HG03520 (cell line): ENCODE measurements around the gene RPS6KA1.
A peak's percentile ranks its signal among the peaks of the same experiment; 100 is the strongest.
"Not testable (repeated sequence)": the region's sequence is repeated elsewhere in the genome, so short reads cannot be mapped to it uniquely, and the experiment has no call there.

ENCODE experiments used
- ATAC-seq: cut with Tn5 transposase; IDR thresholded peaks from one replicate; pipeline ENCODE4 v1.9.1; 2021; ENCODE audit warnings: mild to moderate bottlenecking, moderate library complexity; ENCODE audit not compliant: unreplicated experiment

RPS6KA1 gene

DNA sequence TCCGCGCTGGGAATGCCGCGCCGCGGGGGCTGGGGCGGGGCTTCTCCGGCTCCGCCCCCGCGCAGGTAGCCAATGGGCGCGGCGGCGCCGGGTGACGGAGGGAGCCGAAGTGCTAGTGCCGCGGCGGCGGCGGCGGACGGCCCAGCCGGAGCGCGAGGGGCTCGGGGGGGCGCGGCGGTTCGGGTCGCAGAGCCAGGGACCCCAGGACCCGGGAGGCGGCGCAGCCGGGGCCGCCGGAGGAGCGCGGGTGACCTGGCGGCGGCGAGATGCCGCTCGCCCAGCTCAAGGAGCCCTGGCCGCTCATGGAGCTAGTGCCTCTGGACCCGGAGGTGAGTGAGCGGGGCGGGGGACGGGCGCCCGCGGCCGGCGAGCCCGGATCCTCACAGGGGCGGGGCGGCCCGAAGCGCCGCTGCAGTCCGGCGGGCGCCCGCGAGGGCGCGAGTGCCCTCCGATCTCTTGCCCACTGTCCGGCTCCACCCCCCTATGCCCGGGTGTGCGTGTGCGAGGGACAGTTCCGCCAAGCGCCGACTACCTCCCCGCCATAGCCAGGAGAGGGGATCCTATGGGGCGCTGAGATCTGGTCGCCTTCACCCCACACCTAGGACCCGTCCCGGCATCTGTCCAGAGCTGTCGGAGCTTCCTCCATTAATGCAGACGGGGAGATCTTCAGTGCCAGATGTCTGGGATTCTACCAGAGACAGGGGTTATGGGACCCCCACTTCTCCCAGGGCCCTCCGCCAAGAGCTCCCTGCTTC lies at the start of gene RPS6KA1:
TSS of gene RPS6KA1 (plus strand) at position 107 of the 755 bp plus-strand sequence. CDS start at position 267, 160 bp downstream.
- ATAC-seq = peak; percentile 80

GRCh38 chr1:26482921-26483320 lies 46.6 kb upstream of the RPS6KA1 start:
- ATAC-seq = no peak

GRCh38 chr1:26483980-26484379 lies 45.6 kb upstream of the RPS6KA1 start:
- ATAC-seq = no peak

DNA sequence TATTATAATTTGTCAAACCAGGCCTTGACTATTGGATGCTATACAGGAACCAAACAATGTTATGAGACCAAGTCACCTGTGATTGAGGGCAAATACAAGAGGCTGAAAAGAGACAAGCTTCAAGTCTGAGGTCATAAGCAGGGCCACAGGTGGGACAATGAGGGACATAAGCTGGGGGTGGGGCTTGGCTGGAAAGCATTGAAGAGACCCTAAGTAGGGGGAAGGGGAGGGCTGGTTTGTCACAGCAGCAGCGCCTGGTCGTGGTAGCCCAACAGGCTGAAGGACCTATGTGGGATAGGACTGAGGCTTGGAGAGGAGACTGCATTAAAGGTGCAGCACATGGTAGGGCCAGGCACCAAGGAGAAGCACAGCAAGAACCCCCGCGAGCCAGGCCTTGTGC lies 39.4 kb upstream of the RPS6KA1 start:
- ATAC-seq = no peak

- no peak for ATAC-seq
Observed at GRCh38 chr1:26493267-26493666, 36.3 kb upstream of the RPS6KA1 start.

- ATAC-seq = no peak
Observed at GRCh38 chr1:26493938-26494337, 35.6 kb upstream of the RPS6KA1 start.

- ATAC-seq = no peak
Observed at GRCh38 chr1:26496861-26497260, 32.7 kb upstream of the RPS6KA1 start.

DNA sequence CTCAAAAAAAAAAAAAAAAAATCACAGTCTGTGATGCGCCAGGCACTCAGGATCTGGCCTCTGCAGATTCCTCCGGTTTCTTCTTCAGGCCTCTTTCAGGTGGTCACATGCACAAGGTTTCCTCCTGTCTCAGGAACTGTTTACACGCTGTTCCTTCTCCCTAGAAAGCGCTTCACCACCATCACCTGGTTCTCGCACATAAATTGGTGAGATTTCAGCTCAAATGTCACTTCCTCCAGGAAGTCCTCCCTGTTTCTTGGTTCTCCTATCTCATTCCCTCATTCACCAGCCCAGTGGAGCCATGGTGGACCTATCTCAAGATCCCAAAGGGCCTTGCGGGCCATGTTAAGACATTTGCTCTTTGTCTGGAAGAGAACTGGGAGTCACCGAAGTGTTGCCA lies 30.7 kb upstream of the RPS6KA1 start:
- ATAC-seq = no peak

GRCh38 chr1:26500488-26501175 lies 28.9 kb upstream of the RPS6KA1 start:
- ATAC-seq = peak; percentile 40

GRCh38 chr1:26510711-26511110 lies 18.9 kb upstream of the RPS6KA1 start:
- not testable (repeated sequence) for ATAC-seq

DNA sequence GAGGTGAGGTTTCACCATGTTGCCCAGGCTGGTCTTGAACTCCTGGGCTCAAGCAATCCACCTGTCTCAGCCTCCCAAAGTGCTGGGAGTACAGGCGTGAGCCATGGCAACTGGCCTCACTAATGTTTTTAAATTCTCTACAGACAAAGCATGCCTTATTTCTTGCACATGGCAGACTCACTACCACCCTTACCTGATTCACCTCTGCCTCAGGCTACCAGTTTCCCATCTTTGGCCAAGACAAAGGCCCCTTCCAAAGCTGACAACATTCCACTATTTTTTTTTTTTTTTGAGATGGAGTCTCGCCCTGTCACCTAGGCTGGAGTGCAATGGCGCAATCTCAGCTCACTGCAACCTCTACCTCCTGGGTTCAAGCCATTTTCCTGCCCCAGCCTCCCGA lies 13.7 kb upstream of the RPS6KA1 start:
- ATAC-seq = not testable (repeated sequence)

DNA sequence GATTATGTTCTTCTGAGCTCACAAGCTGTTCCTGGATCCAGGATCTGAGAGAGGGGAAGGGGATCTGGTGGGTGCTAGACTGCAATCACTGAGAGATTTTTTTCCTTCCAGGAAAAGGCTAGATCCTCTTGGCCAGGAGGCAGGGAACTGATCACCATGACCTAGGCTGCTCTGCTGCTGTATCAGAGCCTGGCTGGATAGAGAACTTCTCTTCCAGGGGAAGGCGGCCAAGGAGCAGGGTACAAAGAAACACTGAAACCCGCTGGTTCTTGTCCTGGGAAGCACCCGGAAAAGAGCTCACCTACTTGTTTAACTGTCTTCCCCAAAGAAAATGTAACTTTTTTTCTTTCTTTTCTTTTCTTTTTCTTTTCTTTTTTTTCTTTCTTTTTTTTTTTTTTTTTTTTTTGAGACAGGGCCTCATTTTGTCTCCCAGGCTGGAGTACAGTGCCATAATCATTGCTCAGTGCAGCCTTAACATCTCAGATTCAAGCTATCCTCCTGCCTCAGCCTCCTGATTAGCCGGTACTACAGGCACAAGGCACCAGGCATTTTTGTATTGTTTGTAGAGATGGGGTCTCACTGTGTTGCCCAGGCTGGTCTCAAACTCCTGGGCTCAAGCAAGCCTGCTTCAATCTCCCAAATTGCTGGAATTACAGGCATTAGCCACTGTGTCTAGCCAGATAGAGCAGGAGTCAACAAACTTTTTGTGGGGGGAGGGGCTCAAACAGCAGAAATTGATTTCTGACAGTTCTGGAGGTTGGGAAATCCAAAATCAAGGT lies 12.4 kb upstream of the RPS6KA1 start:
- ATAC-seq = no peak

- ATAC-seq = no peak
Observed at GRCh38 chr1:26517766-26518049, 11.9 kb upstream of the RPS6KA1 start.

DNA sequence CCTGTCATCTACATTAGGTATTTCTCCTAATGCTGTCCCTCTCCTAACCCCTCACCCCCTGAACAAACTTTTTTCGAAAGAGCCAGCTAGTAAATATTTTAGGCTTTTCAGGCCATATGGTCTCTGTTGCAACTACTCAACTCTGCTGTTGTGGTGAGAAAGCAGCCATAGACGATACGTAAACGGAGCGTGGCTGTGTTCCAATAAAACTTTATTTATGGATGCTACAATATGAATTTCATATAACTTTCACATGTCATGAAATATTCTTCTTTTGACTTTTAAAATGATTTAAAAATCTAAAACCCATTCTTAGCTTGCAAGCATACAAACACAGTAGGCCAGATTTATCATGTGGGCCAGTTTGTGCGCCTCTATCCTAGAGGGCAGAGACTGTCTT lies 11.2 kb upstream of the RPS6KA1 start:
- ATAC-seq = no peak

GRCh38 chr1:26520339-26520738 lies 9.2 kb upstream of the RPS6KA1 start:
- ATAC-seq = no peak

- ATAC-seq = no peak
Observed at GRCh38 chr1:26521669-26522030, 7.9 kb upstream of the RPS6KA1 start.

DNA sequence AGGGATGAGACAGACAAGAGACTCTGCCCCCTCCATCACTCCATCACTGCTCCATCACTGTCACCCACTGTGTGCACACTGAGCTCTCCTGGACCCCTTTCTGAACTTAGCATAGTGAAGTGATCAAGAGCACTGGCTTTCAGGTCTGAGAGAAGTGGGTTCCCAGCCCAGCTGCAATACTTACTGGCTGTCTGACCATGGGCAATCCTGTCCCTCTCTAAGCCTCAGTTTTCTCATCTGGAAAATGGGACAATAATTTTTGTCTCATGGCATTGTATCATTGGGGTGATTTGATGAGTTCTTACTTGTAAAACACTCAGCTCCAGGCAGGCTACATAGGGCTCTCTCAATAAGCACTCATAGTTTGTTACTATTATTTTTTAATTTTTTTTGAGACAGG lies 7.5 kb upstream of the RPS6KA1 start:
- no peak for ATAC-seq

DNA sequence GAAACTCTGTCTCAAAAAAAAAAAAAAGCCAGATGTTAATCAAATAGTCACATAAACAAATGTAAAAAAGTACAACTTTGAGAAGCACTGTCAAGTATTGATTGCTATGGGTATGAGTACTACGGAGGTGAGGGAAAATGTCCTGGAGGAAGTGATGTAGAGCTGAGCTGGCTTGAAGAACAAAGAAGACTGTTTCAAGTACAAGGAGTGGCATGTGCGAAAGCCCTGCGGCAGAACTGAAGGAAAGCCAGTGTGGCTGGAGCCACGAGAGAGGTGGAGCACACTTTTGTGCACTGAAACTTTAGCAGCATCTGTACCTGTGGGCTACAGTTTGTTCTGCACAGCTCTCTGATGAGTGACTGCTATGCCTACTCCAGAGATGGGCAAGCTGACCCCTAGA lies 5.4 kb upstream of the RPS6KA1 start:
- ATAC-seq = no peak

- ATAC-seq = no peak
Observed at GRCh38 chr1:26526287-26526686, 3.3 kb upstream of the RPS6KA1 start.

GRCh38 chr1:26529405-26529654 lies 231 bp upstream of the RPS6KA1 start:
- ATAC-seq = no peak

GRCh38 chr1:26530410-26530894 lies 891 bp downstream of the RPS6KA1 start:
- ATAC-seq = no peak
